Heart right ventricle (tissue), 16 donors: Measurements from ENCODE around the gene ACSM3. TPM values are rescaled to one million over a fixed set of nuclear protein-coding genes. Genes with fewer than 3 reads are reported as not detected.

ENCODE experiments used
- ATAC-seq, 8 donors: fragments of 200-7000 bp; cut with Tn5 transposase; one replicate each; pipeline ENCODE4 v1.9.1; 2020; ENCODE audit warnings: mild to moderate bottlenecking in 8 of 8, moderate library complexity in 8 of 8, moderate number of reproducible peaks in 1 of 8
- DNase-seq, 2 donors: peaks; one replicate each; pipeline ENCODE4 v3.0.0-alpha.2; 2020
- H3K27ac ChIP-seq, 10 donors: fragments of 200-600 bp; sonication (generic) in 2 of 10; one replicate each; pipeline versions ENCODE4 v1.5.0 to v1.8.0; 2020 to 2022; ENCODE audit warnings: mild to moderate bottlenecking in 3 of 10
- H3K27me3 ChIP-seq, 7 donors: fragments of 200-600 bp; one replicate each; pipeline ENCODE4 v1.8.0; 2021 to 2022; ENCODE audit warnings: mild to moderate bottlenecking in 2 of 7
- H3K36me3 ChIP-seq, 9 donors: fragments of 200-600 bp; sonication (generic) in 1 of 9; one replicate each; pipeline versions ENCODE4 v1.5.0 to v1.8.0; 2020 to 2022; ENCODE audit warnings: mild to moderate bottlenecking in 2 of 9
- H3K4me1 ChIP-seq, 9 donors: fragments of 200-600 bp; sonication (generic) in 1 of 9; one replicate each; pipeline versions ENCODE4 v1.5.0 to v1.8.0; 2020 to 2022; ENCODE audit warnings: mild to moderate bottlenecking in 4 of 9
- H3K4me3 ChIP-seq, 10 donors: fragments of 200-600 bp; sonication (generic) in 2 of 10; one replicate each; pipeline versions ENCODE4 v1.5.0 to v1.8.0; 2020 to 2022; ENCODE audit warnings: mild to moderate bottlenecking in 7 of 10, moderate library complexity in 2 of 10
- H3K9me3 ChIP-seq, 11 donors: fragments of 200-600 bp in 10 of 11; sonication (generic) in 2 of 11; one replicate each; pipeline versions ENCODE4 v1.5.0 to v1.8.0; 2013 to 2022; ENCODE audit warnings: mild to moderate bottlenecking in 2 of 11, control low read depth in 1 of 11, moderate library complexity in 1 of 11
- WGBS, 2 donors: extraction: QIAGEN DNeasy Blood & Tissue Kit; methylation state at CpG; one replicate each; pipeline ENCODE4 v1.1.7; 2013; ENCODE audit warnings: inconsistent platforms in 1 of 2; 5-methylcytosine and 5-hydroxymethylcytosine counted together
- intact Hi-C, 10 donors: fragments of 100-400 bp; cut with DNase I; formaldehyde crosslinking; loops; one replicate each; pipeline versions ENCODE4 v1.11.1 to v1.14.2; 2022
- polyA plus RNA-seq, 2 donors: library from polyadenylated mRNA; stranded (reverse); fragments of 200-250 nt; gene quantifications; one replicate each; pipeline ENCODE4 v1.2.3, GENCODE V29; 2013
- total RNA-seq, 10 donors: library from RNA; stranded (reverse); fragmentation: NEBNext Ultra II Directional in 3 of 10; extraction: Animal tissue kit (Norgen Biotek cat#: 25700) in 3 of 10; gene quantifications; one replicate each; pipeline versions ENCODE4 v1.2.1 to v1.2.4, GENCODE V29; 2021 to 2023
- TF ChIP-seq, protein P1 (sequence below), 9 donors: fragments of 200-600 bp; sonication (generic) in 2 of 9; IDR thresholded peaks; one replicate each; pipeline versions ENCODE4 v1.5.0 to v1.8.0; 2021 to 2022; ENCODE audit warnings: antibody characterized with exemption in 9 of 9, mild to moderate bottlenecking in 5 of 9, moderate library complexity in 1 of 9
- donor health status: Arrhythmogenic right ventricular cardiomyopathy.
- donor health status: ischemic (EF 13 %, LVEDD 7.1; RV severe dilation, severe dysfunction).
- donor health status: healthy with polysubstance abuse.
- donor health status: DM: no; HTN: yes; CAD: no.
- donor health status: DM: no; HTN: no; CAD: no.
- donor health status: ischemic (EF 25% LVEDD 6.9; RV normal size, moderate dysfunction).
- donor health status: ischemic (EF 25% LVEDD 5.7; RV mildly dilated, moderate dysfunction).
- donor health status: healthy.
- donor health status: DM: yes; HTN: yes; CAD: no.
- donor health status: Ischemic cardiomyopathy.
- donor health status: ischemic (EF 35%, LVEDD 5.7; RV mildly dilated, moderate dysfunction).
- donor health status: nonischemic (EF 11% LVEDD 7.7; RV severe dilation, severe dysfunction).
- donor health status: DM: yes; HTN: yes; CAD: no.
- donor health status: PGD.
- donor health status: ischemic (EF 29% LVEDD 5.4; RV normal size, mild dysfunction).
- donor health status: nonischemic (EF 23%, LVEDD 6.1; RV moderate dilation, normal function).

Gene ACSM3
- total and polyA plus RNA-seq, 12 donors, result 2.3 to 45.1 (median 5.9) TPM

- H3K27me3 ChIP-seq, result no peaks in the 10 kb centered on the region
- TF ChIP-seq, protein P1, sequence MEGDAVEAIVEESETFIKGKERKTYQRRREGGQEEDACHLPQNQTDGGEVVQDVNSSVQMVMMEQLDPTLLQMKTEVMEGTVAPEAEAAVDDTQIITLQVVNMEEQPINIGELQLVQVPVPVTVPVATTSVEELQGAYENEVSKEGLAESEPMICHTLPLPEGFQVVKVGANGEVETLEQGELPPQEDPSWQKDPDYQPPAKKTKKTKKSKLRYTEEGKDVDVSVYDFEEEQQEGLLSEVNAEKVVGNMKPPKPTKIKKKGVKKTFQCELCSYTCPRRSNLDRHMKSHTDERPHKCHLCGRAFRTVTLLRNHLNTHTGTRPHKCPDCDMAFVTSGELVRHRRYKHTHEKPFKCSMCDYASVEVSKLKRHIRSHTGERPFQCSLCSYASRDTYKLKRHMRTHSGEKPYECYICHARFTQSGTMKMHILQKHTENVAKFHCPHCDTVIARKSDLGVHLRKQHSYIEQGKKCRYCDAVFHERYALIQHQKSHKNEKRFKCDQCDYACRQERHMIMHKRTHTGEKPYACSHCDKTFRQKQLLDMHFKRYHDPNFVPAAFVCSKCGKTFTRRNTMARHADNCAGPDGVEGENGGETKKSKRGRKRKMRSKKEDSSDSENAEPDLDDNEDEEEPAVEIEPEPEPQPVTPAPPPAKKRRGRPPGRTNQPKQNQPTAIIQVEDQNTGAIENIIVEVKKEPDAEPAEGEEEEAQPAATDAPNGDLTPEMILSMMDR (IDR thresholded peaks at IDR 0.05), result no peak
- H3K4me1 ChIP-seq, result no peaks in the 10 kb centered on the region
- H3K36me3 ChIP-seq, result peaks cover 0 to 34% (median 0%) of the 10 kb centered on the region in 9 donors
- no peak overlapping the region for H3K27ac ChIP-seq
- ATAC-seq (no peak), DNase-seq (no peak)
- peaks cover 0 to 4% (median 0%) of the 10 kb centered on the region in 11 donors for H3K9me3 ChIP-seq
- intact Hi-C loops, result no loop called here
- no peak overlapping the region for H3K4me3 ChIP-seq
Measured at GRCh38 chr16:20784204-20784603, 20.4 kb downstream of the ACSM3 start.

- TF ChIP-seq, protein P1 (IDR thresholded peaks at IDR 0.05), result no peak
- H3K4me1 ChIP-seq, result no peaks in the 10 kb centered on the region
- DNase-seq, result no peak
- H3K9me3 ChIP-seq, result peaks cover 0 to 4% (median 0%) of the 10 kb centered on the region in 11 donors
- intact Hi-C loops, result no loop called here
- H3K4me3 ChIP-seq, result no peak overlapping the region
- peaks cover 0 to 13% (median 0%) of the 10 kb centered on the region in 9 donors for H3K36me3 ChIP-seq
- ATAC-seq, result no peak
- H3K27ac ChIP-seq, result no peak overlapping the region
- no peaks in the 10 kb centered on the region for H3K27me3 ChIP-seq
Measured at GRCh38 chr16:20789130-20789529, 25.3 kb downstream of the ACSM3 start.

GRCh38 chr16:20791923-20792612, 28.3 kb downstream of the ACSM3 start:
- ATAC-seq (no peak), DNase-seq (no peak)
- intact Hi-C loops, result loop anchor here in 1 of 10 donors (10.0 kb wide), 1 partner anchor 293 kb away; no protein-coding TSS in a partner anchor
- Histone ChIP-seq H3K4me1 (no peaks in the 10 kb centered on the region), H3K27ac (no peak overlapping the region), H3K27me3 (no peaks in the 10 kb centered on the region), H3K4me3 (no peak overlapping the region), H3K36me3 (peaks cover 0 to 32% (median 6%) of the 10 kb centered on the region in 9 donors), H3K9me3 (no peaks in the 10 kb centered on the region)
- TF ChIP-seq, protein P1 (IDR thresholded peaks at IDR 0.05), result no peak
- 90 to 91% methylated on average over 5 of the region's 5 CpGs for WGBS, 2 donors

GRCh38 chr16:20798364-20798763, 34.5 kb downstream of the ACSM3 start:
- Histone ChIP-seq H3K9me3 (no peaks in the 10 kb centered on the region), H3K27me3 (no peaks in the 10 kb centered on the region), H3K4me3 (no peak overlapping the region), H3K27ac (no peak overlapping the region), H3K36me3 (peaks cover 0 to 93% (median 21%) of the 10 kb centered on the region in 9 donors), H3K4me1 (peaks cover 0 to 8% (median 0%) of the 10 kb centered on the region in 9 donors)
- TF ChIP-seq, protein P1 (IDR thresholded peaks at IDR 0.05), result no peak
- intact Hi-C loops, result loop anchor here in 2 of 10 donors (5.0 to 10.0 kb wide), 2 partner anchors 286 to 289 kb away; no protein-coding TSS in a partner anchor
- ATAC-seq (no peak), DNase-seq (no peak)
- WGBS, 2 donors, result 80 to 88% methylated on average over 2 of the region's 2 CpGs
